Uterus (tissue), 4 donors: ENCODE results near the gene APP. TPM values are rescaled to one million over a fixed set of nuclear protein-coding genes. Genes with fewer than 3 reads are reported as not detected.

Experiments used
- DNase-seq, 2 donors: peaks; one replicate each; pipeline ENCODE4 v3.0.0-alpha.2; 2019 to 2020
- H3K27ac ChIP-seq, 2 donors: fragments of 200-600 bp; sonication (generic); 1 replicate in 1 of 2; 2 replicates in 1 of 2; pipeline ENCODE4 v1.5.1; 2016 to 2018
- H3K27me3 ChIP-seq, 2 donors: fragments of 200-600 bp; sonication (generic); one replicate each; pipeline ENCODE4 v1.5.1; 2018 to 2019; ENCODE audit warnings: control low read depth in 1 of 2
- H3K36me3 ChIP-seq, 2 donors: fragments of 200-600 bp; sonication (generic); one replicate each; pipeline ENCODE4 v1.5.1; 2019; ENCODE audit warnings: control low read depth in 1 of 2
- H3K4me1 ChIP-seq, 2 donors: fragments of 200-600 bp; sonication (generic); one replicate each; pipeline ENCODE4 v1.5.1; 2018 to 2019; ENCODE audit warnings: control low read depth in 1 of 2
- H3K4me3 ChIP-seq, 2 donors: fragments of 200-600 bp; sonication (generic); 1 replicate in 1 of 2; 2 replicates in 1 of 2; pipeline ENCODE4 v1.5.1; 2018 to 2019; ENCODE audit warnings: mild to moderate bottlenecking in 1 of 2
- H3K9me3 ChIP-seq, 2 donors: fragments of 200-600 bp; sonication (generic); one replicate each; pipeline ENCODE4 v1.5.1; 2019; ENCODE audit warnings: control low read depth in 1 of 2
- CTCF ChIP-seq, 4 experiments: fragments of 200-600 bp in 2 of 4; fragments of 450-650 bp in 2 of 4; sonication (generic) in 2 of 4; IDR thresholded peaks; one replicate each; pipeline ENCODE4 v1.5.1; 2016 to 2019; ENCODE audit warnings: antibody characterized with exemption in 4 of 4, mild to moderate bottlenecking in 2 of 4, moderate library complexity in 1 of 4
- POLR2A ChIP-seq, 2 donors: fragments of 450-650 bp; IDR thresholded peaks; one replicate each; pipeline ENCODE4 v1.6.1; 2016; ENCODE audit warnings: antibody characterized with exemption in 2 of 2, mild to moderate bottlenecking in 1 of 2, moderate library complexity in 1 of 2
- intact Hi-C: fragments of 100-400 bp; cut with DNase I; formaldehyde crosslinking; loops from one replicate; pipeline ENCODE4 v1.15.1; 2023; ENCODE audit warnings: low total_unique reads
- total RNA-seq, 4 donors: library from RNA; depleted of rRNA in 3 of 4; stranded (reverse); fragments of >200 nt in 3 of 4; gene quantifications; one replicate each; pipeline versions ENCODE4 v1.1.0 to v1.2.4, GENCODE V29; 2014 to 2023
- donor health status: DM: yes; HTN: yes; CAD: no.

APP gene
- total RNA-seq, 4 donors from 2014 or later: 212 to 537 (median 430) TPM

DNA sequence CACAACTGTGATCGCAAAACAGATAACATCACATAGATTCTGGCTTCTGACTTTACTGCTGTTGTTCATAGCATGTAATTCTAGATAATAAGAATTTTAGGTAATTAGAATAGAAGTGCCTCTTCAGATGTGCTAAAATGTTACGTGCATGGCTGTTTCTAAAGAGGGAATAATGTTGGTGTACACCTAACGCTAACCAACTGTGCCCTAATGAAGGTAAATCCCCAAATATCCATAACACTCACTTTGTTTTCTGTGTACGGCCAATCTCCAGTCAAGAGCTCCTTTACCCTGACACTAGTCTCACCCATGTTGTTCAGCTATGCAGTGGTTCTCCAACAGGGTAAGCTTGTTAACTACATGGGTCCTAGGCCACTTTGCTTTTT lies 44.4 kb downstream of the APP start:
- no peak overlapping the region for H3K27ac ChIP-seq
- no peaks in the 10 kb centered on the region for H3K36me3 ChIP-seq
- TF ChIP-seq POLR2A (IDR thresholded peaks at IDR 0.05): no peak
- intact Hi-C loops: no loop called here
- no peak for DNase-seq
- H3K27me3 ChIP-seq: no peaks in the 10 kb centered on the region
- H3K9me3 ChIP-seq: no peaks in the 10 kb centered on the region
- H3K4me1 ChIP-seq: peaks cover 4 to 14% of the 10 kb centered on the region in 2 donors
- H3K4me3 ChIP-seq: no peak overlapping the region

GRCh38 chr21:26125433-26126167 lies 45.0 kb downstream of the APP start:
- no peaks in the 10 kb centered on the region for H3K27me3 ChIP-seq
- DNase-seq: no peak
- TF ChIP-seq CTCF (IDR thresholded peaks at IDR 0.05) (no peak), POLR2A (IDR thresholded peaks at IDR 0.05) (no peak)
- intact Hi-C loops: no loop called here
- H3K4me1 ChIP-seq: peaks cover 4 to 14% of the 10 kb centered on the region in 2 donors
- no peaks in the 10 kb centered on the region for H3K36me3 ChIP-seq
- peak overlapping the region in 1 of 2 donors; percentile 63 for H3K27ac ChIP-seq
- H3K9me3 ChIP-seq: no peaks in the 10 kb centered on the region
- no peak overlapping the region for H3K4me3 ChIP-seq

- Histone ChIP-seq H3K4me3 (no peak overlapping the region), H3K27ac (peak overlapping the region; percentile 38 to 63), H3K4me1 (peaks cover 4 to 14% of the 10 kb centered on the region in 2 donors), H3K27me3 (no peaks in the 10 kb centered on the region), H3K9me3 (no peaks in the 10 kb centered on the region), H3K36me3 (no peaks in the 10 kb centered on the region)
- DNase-seq: no peak
- TF ChIP-seq POLR2A (IDR thresholded peaks at IDR 0.05) (no peak), CTCF (IDR thresholded peaks at IDR 0.05) (no peak)
- intact Hi-C loops: no loop called here
Observed at GRCh38 chr21:26124896-26125295, 45.7 kb downstream of the APP start.

DNA sequence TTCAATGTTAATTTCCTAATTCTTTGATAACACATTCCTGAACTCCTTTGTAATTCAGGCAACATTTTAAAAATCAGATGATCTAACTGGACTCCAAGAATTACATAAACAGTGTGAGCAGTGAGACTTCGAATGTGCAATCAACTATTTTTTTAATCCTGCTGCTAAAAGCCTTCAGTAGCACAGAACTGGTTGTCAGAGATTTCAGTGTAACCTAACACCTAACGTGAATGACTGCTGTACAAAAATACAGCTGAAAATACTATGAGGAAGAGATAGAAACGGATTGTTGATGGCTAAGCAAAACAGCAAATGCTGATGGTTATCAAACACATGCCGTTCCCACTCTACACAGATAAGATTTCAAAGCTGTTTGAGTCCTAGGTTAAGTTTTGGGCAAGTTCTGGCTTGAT lies 46.1 kb downstream of the APP start:
- Histone ChIP-seq H3K27me3 (no peaks in the 10 kb centered on the region), H3K4me3 (no peak overlapping the region), H3K36me3 (no peaks in the 10 kb centered on the region), H3K27ac (peak overlapping the region; percentile 38 to 63), H3K4me1 (peaks cover 4 to 14% of the 10 kb centered on the region in 2 donors), H3K9me3 (no peaks in the 10 kb centered on the region)
- intact Hi-C loops: no loop called here
- TF ChIP-seq CTCF (IDR thresholded peaks at IDR 0.05): no peak
- TF ChIP-seq POLR2A (IDR thresholded peaks at IDR 0.05): no peak
- DNase-seq: no peak

DNA sequence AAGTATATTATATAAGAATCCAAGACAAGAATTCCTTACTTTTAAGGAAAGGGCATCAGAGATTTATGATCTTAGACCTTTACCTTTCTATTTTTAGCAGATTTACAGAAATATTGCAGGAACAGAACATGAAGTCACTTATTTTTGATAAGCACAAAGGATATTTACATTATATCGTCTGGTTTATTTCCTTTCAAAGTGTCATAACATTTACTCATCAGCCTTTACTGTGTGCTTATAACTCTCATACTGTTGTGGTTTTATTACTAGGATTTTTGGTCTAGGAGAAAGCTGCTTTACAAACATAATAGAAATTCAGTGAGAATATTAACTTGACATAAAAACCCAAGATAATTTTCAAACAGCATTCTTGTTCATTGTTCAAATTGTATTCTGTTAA lies 47.6 kb downstream of the APP start:
- TF ChIP-seq CTCF (IDR thresholded peaks at IDR 0.05) (no peak), POLR2A (IDR thresholded peaks at IDR 0.05) (no peak)
- no peak overlapping the region for H3K27ac ChIP-seq
- DNase-seq: no peak
- H3K27me3 ChIP-seq: no peaks in the 10 kb centered on the region
- no peaks in the 10 kb centered on the region for H3K36me3 ChIP-seq
- H3K4me3 ChIP-seq: no peak overlapping the region
- intact Hi-C loops: no loop called here
- H3K9me3 ChIP-seq: no peaks in the 10 kb centered on the region
- H3K4me1 ChIP-seq: peaks cover 4 to 14% of the 10 kb centered on the region in 2 donors
